ENCODE data around the gene VGLL4. TPM values are rescaled to one million over a fixed set of nuclear protein-coding genes. Genes with fewer than 3 reads are reported as not detected.

The VGLL4 gene
- polyA plus RNA-seq, 3 donors = 8.5 to 13.2 (median 10.0) TPM

- intact Hi-C loops (cut with micrococcal nuclease) = no loop called here
- Histone ChIP-seq H3K4me2 (replicated peaks; ENCODE audit: extremely low read depth, low read length, poor library complexity, severe bottlenecking) (no peak overlapping the region), H3K27ac (ENCODE audit: low read depth in 1 of 2, low read length in 2 of 2) (no peak overlapping the region), H3K4me1 (ENCODE audit: control insufficient read depth in 1 of 2, insufficient read depth in 2 of 2, low read length in 2 of 2) (no peaks in the 10 kb centered on the region), H3K9ac (ENCODE audit: insufficient read depth, low read length, poor library complexity, severe bottlenecking) (no peak overlapping the region), H3K9me3 (replicated peaks in 1 of 2; ENCODE audit: control insufficient read depth in 1 of 2, insufficient read depth in 1 of 2, low read length in 2 of 2) (no peaks in the 10 kb centered on the region), H3K79me2 (ENCODE audit: insufficient read depth, low read length) (peaks cover 97% of the 10 kb centered on the region), H3K4me3 (replicated peaks in 1 of 3; ENCODE audit: low read depth in 2 of 3, low read length in 3 of 3) (no peak overlapping the region), H2AFZ (ENCODE audit: insufficient read depth, low read depth, low read length, poor library complexity, severe bottlenecking) (no peak overlapping the region), H3K27me3 (ENCODE audit: control insufficient read depth in 2 of 2, insufficient read depth in 2 of 2, low read length in 2 of 2) (no peaks in the 10 kb centered on the region), H4K20me1 (ENCODE audit: insufficient read depth, low read length) (peaks cover 89% of the 10 kb centered on the region), H3K36me3 (replicated peaks in 1 of 2; ENCODE audit: control insufficient read depth in 1 of 2, insufficient read depth in 2 of 2, low read length in 2 of 2) (peaks cover 2 to 13% of the 10 kb centered on the region in 2 donors)
- no peaks in the 10 kb centered on the region for H3K27me3 Mint-ChIP-seq (ENCODE audit: low read depth in 3 of 3)
- peaks cover 0 to 2% (median 0%) of the 10 kb centered on the region in 7 donors for H3K9me3 Mint-ChIP-seq
- peak overlapping the region in 1 of 7 donors; percentile 19 for H3K27ac Mint-ChIP-seq
- TF ChIP-seq, protein P1, sequence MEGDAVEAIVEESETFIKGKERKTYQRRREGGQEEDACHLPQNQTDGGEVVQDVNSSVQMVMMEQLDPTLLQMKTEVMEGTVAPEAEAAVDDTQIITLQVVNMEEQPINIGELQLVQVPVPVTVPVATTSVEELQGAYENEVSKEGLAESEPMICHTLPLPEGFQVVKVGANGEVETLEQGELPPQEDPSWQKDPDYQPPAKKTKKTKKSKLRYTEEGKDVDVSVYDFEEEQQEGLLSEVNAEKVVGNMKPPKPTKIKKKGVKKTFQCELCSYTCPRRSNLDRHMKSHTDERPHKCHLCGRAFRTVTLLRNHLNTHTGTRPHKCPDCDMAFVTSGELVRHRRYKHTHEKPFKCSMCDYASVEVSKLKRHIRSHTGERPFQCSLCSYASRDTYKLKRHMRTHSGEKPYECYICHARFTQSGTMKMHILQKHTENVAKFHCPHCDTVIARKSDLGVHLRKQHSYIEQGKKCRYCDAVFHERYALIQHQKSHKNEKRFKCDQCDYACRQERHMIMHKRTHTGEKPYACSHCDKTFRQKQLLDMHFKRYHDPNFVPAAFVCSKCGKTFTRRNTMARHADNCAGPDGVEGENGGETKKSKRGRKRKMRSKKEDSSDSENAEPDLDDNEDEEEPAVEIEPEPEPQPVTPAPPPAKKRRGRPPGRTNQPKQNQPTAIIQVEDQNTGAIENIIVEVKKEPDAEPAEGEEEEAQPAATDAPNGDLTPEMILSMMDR (IDR thresholded peaks at IDR 0.05) = no peak
- no CpG with 5 or more reads among the region's 8 CpGs for WGBS (ENCODE audit: insufficient coverage)
- no peak overlapping the region for H3K4me3 Mint-ChIP-seq
- H3K4me1 Mint-ChIP-seq = peaks cover 19% of the 10 kb centered on the region
- peaks cover 15 to 26% of the 10 kb centered on the region in 2 donors for H3K36me3 Mint-ChIP-seq
- no peak for DNase-seq
These were observed 32.9 kb downstream of the VGLL4 start for GRCh38 chr3:11610700-11611275.

DNA sequence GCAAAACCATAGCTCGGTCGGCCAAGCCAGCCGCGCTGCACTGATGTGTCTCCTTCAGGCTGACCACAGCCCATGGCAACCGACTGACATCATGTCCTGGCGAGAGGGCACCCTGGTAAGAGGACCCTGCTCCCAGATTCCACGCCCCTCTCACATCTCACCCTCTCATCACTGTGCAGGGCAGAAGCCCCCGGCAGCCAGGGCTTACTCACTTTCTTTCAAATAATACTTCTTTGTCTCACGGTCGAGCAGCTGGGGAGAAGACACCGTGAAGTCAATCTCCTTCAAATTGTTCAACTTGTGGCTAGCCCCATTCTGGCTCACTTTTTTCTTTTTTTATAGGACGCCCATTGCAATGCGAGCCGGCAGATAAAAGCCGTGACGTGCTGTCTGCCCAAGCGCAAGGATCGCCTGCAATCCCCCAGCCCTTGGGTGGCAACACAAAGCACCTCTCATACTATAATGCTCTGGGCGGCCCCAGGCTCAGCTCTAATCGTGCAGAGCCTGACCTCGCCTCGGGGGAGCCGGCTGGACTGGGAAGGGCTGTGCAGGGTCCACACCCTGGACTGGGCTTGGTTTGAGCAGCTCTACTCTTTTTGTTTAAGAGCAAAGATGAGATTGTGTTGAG lies 33.6 kb downstream of the VGLL4 start:
- Histone ChIP-seq H3K27ac (ENCODE audit: low read depth in 1 of 2, low read length in 2 of 2) (no peak overlapping the region), H3K4me2 (replicated peaks; ENCODE audit: extremely low read depth, low read length, poor library complexity, severe bottlenecking) (no peak overlapping the region), H3K36me3 (replicated peaks in 1 of 2; ENCODE audit: control insufficient read depth in 1 of 2, insufficient read depth in 2 of 2, low read length in 2 of 2) (peaks cover 2 to 14% of the 10 kb centered on the region in 2 donors), H4K20me1 (ENCODE audit: insufficient read depth, low read length) (peaks cover 87% of the 10 kb centered on the region), H3K9me3 (replicated peaks in 1 of 2; ENCODE audit: control insufficient read depth in 1 of 2, insufficient read depth in 1 of 2, low read length in 2 of 2) (no peaks in the 10 kb centered on the region), H3K9ac (ENCODE audit: insufficient read depth, low read length, poor library complexity, severe bottlenecking) (no peak overlapping the region), H2AFZ (ENCODE audit: insufficient read depth, low read depth, low read length, poor library complexity, severe bottlenecking) (no peak overlapping the region), H3K27me3 (ENCODE audit: control insufficient read depth in 2 of 2, insufficient read depth in 2 of 2, low read length in 2 of 2) (no peaks in the 10 kb centered on the region), H3K4me1 (ENCODE audit: control insufficient read depth in 1 of 2, insufficient read depth in 2 of 2, low read length in 2 of 2) (no peaks in the 10 kb centered on the region), H3K79me2 (ENCODE audit: insufficient read depth, low read length) (peaks cover 96% of the 10 kb centered on the region), H3K4me3 (replicated peaks in 1 of 3; ENCODE audit: low read depth in 2 of 3, low read length in 3 of 3) (no peak overlapping the region)
- Mint-ChIP-seq H3K4me1 (peaks cover 19% of the 10 kb centered on the region), H3K27me3 (ENCODE audit: low read depth in 3 of 3) (no peaks in the 10 kb centered on the region), H3K36me3 (peaks cover 16 to 30% of the 10 kb centered on the region in 2 donors), H3K27ac (peak overlapping the region in 1 of 7 donors; percentile 40), H3K9me3 (peaks cover 0 to 2% (median 0%) of the 10 kb centered on the region in 7 donors), H3K4me3 (no peak overlapping the region)
- TF ChIP-seq, protein P1 (IDR thresholded peaks at IDR 0.05) = no peak
- DNase-seq = no peak
- 97% methylated on average over 17 of the region's 23 CpGs for WGBS (ENCODE audit: insufficient coverage)
- intact Hi-C loops (cut with micrococcal nuclease) = no loop called here
